HG03442 (cell line): ENCODE data around the gene OR1N1.
"Not testable (repeated sequence)": the region's sequence is repeated elsewhere in the genome, so short reads cannot be mapped to it uniquely, and the experiment has no call there.

Experiments
- ATAC-seq: cut with Tn5 transposase; IDR thresholded peaks from one replicate; pipeline ENCODE4 v1.9.1; 2021; ENCODE audit warnings: mild to moderate bottlenecking, moderate library complexity; ENCODE audit not compliant: unreplicated experiment

OR1N1 gene

GRCh38 chr9:122527193-122527592 is at the start of gene OR1N1:
Gene OR1N1 (minus strand): TSS chr9:122527293. CDS start chr9:122527293, 0 bp downstream.
- ATAC-seq, result no peak

- ATAC-seq, result no peak
These were observed 45.4 kb upstream of the OR1N1 start for GRCh38 chr9:122572456-122572855.

GRCh38 chr9:122567901-122568300 is 40.8 kb upstream of the OR1N1 start:
- ATAC-seq, result no peak

GRCh38 chr9:122562134-122562760 is 35.2 kb upstream of the OR1N1 start:
- no peak for ATAC-seq

- ATAC-seq, result no peak
These were observed 34.4 kb upstream of the OR1N1 start for GRCh38 chr9:122561446-122561845.

- no peak for ATAC-seq
These were observed 25.7 kb upstream of the OR1N1 start, which contains the start of gene OR1N2 for GRCh38 chr9:122552812-122553211. Gene OR1N2 (plus strand): TSS chr9:122553112. CDS start chr9:122553212, 100 bp downstream.

- no peak for ATAC-seq
These were observed 24.3 kb upstream of the OR1N1 start for GRCh38 chr9:122551371-122551770.

GRCh38 chr9:122546196-122546595 is 19.1 kb upstream of the OR1N1 start:
- no peak for ATAC-seq

GRCh38 chr9:122538757-122539156 is 11.7 kb upstream of the OR1N1 start:
- no peak for ATAC-seq

GRCh38 chr9:122537066-122537465 is 10.0 kb upstream of the OR1N1 start:
- not testable (repeated sequence) for ATAC-seq

- no peak for ATAC-seq
These were observed 9.0 kb upstream of the OR1N1 start for GRCh38 chr9:122536134-122536533.

GRCh38 chr9:122531157-122531556 is 4.1 kb upstream of the OR1N1 start:
- ATAC-seq, result not testable (repeated sequence)

- ATAC-seq, result no peak
These were observed 491 bp downstream of the OR1N1 start for GRCh38 chr9:122526602-122527001.

GRCh38 chr9:122519376-122519775 is 7.7 kb downstream of the OR1N1 start:
- no peak for ATAC-seq

- ATAC-seq, result no peak
These were observed 8.3 kb downstream of the OR1N1 start, which contains the start of gene OR1J4 for GRCh38 chr9:122518841-122519240. Gene OR1J4 (plus strand): TSS chr9:122519141. CDS start chr9:122519141, 0 bp downstream.

GRCh38 chr9:122518226-122518625 is 8.9 kb downstream of the OR1N1 start:
- ATAC-seq, result no peak

- ATAC-seq, result no peak
These were observed 16.6 kb downstream of the OR1N1 start, which contains the start of gene OR1J2 for GRCh38 chr9:122510502-122510901. Gene OR1J2 (plus strand): TSS chr9:122510802. CDS start chr9:122510802, 0 bp downstream.

GRCh38 chr9:122506964-122507363 is 20.1 kb downstream of the OR1N1 start:
- no peak for ATAC-seq

- ATAC-seq, result no peak
These were observed 28.2 kb downstream of the OR1N1 start for GRCh38 chr9:122498883-122499288.

- no peak for ATAC-seq
These were observed 48.0 kb downstream of the OR1N1 start for GRCh38 chr9:122479062-122479461.

- ATAC-seq, result no peak
These were observed 49.3 kb downstream of the OR1N1 start, which contains the start of gene OR1J1 for GRCh38 chr9:122477826-122478225. Gene OR1J1 (minus strand): TSS chr9:122477926. CDS start chr9:122477926, 0 bp downstream.

GRCh38 chr9:122477346-122477745 is 49.7 kb downstream of the OR1N1 start:
- no peak for ATAC-seq
